ENCODE data around the gene ZBTB34. TPM values are rescaled to one million over a fixed set of nuclear protein-coding genes. Genes with fewer than 3 reads are reported as not detected.

ZBTB34 gene
- total and polyA plus RNA-seq, 2 of the 4 experiments (the other 2 are of a cell fraction) = 2.7 to 3.1 TPM

DNA sequence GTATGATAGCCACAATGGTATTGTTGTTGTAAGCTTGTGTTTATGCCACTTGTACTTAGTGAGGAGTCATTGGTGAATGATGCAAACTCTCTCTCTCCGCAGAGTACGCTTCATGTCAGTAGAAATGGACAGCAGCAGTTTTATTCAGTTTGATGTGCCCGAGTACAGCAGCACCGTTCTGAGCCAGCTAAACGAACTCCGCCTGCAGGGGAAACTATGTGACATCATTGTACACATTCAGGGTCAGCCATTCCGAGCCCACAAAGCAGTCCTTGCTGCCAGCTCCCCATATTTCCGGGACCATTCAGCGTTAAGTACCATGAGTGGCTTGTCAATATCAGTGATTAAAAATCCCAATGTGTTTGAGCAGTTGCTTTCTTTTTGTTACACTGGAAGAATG, 18.8 kb downstream of the ZBTB34 start:
- ATAC-seq (ENCODE audit: low read depth) (no peak; the same call in 1 of the 2 replicates), DNase-seq (no peak)
- peaks cover 6% of the 10 kb centered on the region for H3K9me1 ChIP-seq (ENCODE audit: insufficient read depth, low read length)
- no peak overlapping the region for H2AK5ac ChIP-seq (ENCODE audit: low read depth, low read length)
- no peak overlapping the region for H3K4me3 ChIP-seq (ENCODE audit: insufficient read depth, low read depth, low read length)
- H4K8ac ChIP-seq (ENCODE audit: low read depth in 2 of 2, low read length in 2 of 2) = no peak overlapping the region
- dilution Hi-C loops (cut with HindIII; ENCODE audit: low sequenced_read_pairs, unreplicated experiment) (no loop called here), in situ Hi-C loops (cut with MboI; ENCODE audit: low sequenced_read_pairs) (no loop called here), intact Hi-C loops (cut with micrococcal nuclease) (loop anchor here (10.0 kb wide), 1 partner anchor 354 kb away; no protein-coding TSS in a partner anchor)
- no peaks in the 10 kb centered on the region for H3K9me3 ChIP-seq (ENCODE audit: control insufficient read depth, insufficient read depth, low read length)
- H2BK120ac ChIP-seq (ENCODE audit: low read depth, low read length) = no peak overlapping the region
- 80% methylated on average over 7 of the region's 9 CpGs; no CpG with 5 or more reads in 1 of the 2 experiments for WGBS, 2 experiments (ENCODE audit: extremely low coverage in 2 of 2, insufficient read length in 1 of 2)
- no peak overlapping the region for H3K56ac ChIP-seq (ENCODE audit: extremely low read depth, insufficient read depth, low read length)
- H3K4me1 ChIP-seq (ENCODE audit: control insufficient read depth, insufficient read depth, low read length) = peaks cover 3% of the 10 kb centered on the region
- H3K14ac ChIP-seq (replicated peaks; ENCODE audit: low read depth, low read length) = no peak overlapping the region
- H3K79me1 ChIP-seq (ENCODE audit: low read depth in 1 of 2, low read length in 2 of 2) = peaks cover 36 to 71% of the 10 kb centered on the region in 2 experiments
- TF ChIP-seq MXI1 (IDR thresholded peaks at IDR 0.05; ENCODE audit: borderline replicate concordance, low read depth, low read length) (no peak), SMC3 (IDR thresholded peaks at IDR 0.05; ENCODE audit: low read depth, low read length) (no peak), CTCF (conservative IDR thresholded peaks at IDR 0.05; ENCODE audit: low read depth, low read length) (no peak), CEBPB (IDR thresholded peaks at IDR 0.05; ENCODE audit: low read depth, low read length) (no peak), RFX5 (IDR thresholded peaks at IDR 0.05; ENCODE audit: low read depth, low read length) (no peak), RAD21 (IDR thresholded peaks at IDR 0.05; ENCODE audit: low read length) (no peak), FOS (IDR thresholded peaks at IDR 0.05; ENCODE audit: low read depth, low read length) (no peak), ELK1 (IDR thresholded peaks at IDR 0.05; ENCODE audit: borderline replicate concordance, low read depth, low read length) (no peak), MAFK (IDR thresholded peaks at IDR 0.05; ENCODE audit: low read depth, low read length) (no peak), CHD1 (IDR thresholded peaks at IDR 0.05; ENCODE audit: low read depth, low read length) (no peak), BHLHE40 (IDR thresholded peaks at IDR 0.05; ENCODE audit: low read depth, low read length) (no peak), USF2 (IDR thresholded peaks at IDR 0.05; ENCODE audit: low read depth, low read length) (no peak), RCOR1 (IDR thresholded peaks at IDR 0.05; ENCODE audit: insufficient replicate concordance, low read length) (no peak), NFE2L2 (IDR thresholded peaks at IDR 0.05; ENCODE audit: low read depth, low read length) (no peak), POLR2A (IDR thresholded peaks at IDR 0.05; ENCODE audit: low read depth, low read length) (no peak)
- no TSS peak for BruUV-seq (replicated peaks)
- H2BK5ac ChIP-seq (ENCODE audit: low read depth, low read length, poor library complexity, severe bottlenecking) = no peak overlapping the region
- H3K4me2 ChIP-seq (ENCODE audit: low read depth, low read length) = no peak overlapping the region
- no peak overlapping the region for H4K91ac ChIP-seq (ENCODE audit: insufficient read depth, low read depth, low read length)
- H3K9ac ChIP-seq (ENCODE audit: low read depth, low read length) = no peak overlapping the region
- H4K5ac ChIP-seq (ENCODE audit: low read depth, low read length) = no peak overlapping the region
- no peak overlapping the region for H3K18ac ChIP-seq (ENCODE audit: low read depth, low read length)
- no peaks in the 10 kb centered on the region for H3K27me3 ChIP-seq (ENCODE audit: control insufficient read depth, insufficient read depth, low read length)
- no peak overlapping the region for H2AK9ac ChIP-seq (replicated peaks; ENCODE audit: low read depth, low read length, poor library complexity)
- no peak overlapping the region for H2BK15ac ChIP-seq (ENCODE audit: low read depth, low read length)
- H2AFZ ChIP-seq (replicated peaks; ENCODE audit: low read length, poor library complexity) = no peak overlapping the region
- H4K20me1 ChIP-seq (ENCODE audit: insufficient read depth, low read length) = peaks cover 50% of the 10 kb centered on the region
- no peak overlapping the region for H2BK20ac ChIP-seq (ENCODE audit: low read depth, low read length)
- no peak overlapping the region for H3K27ac ChIP-seq (ENCODE audit: insufficient read depth, low read length)
- no peak overlapping the region for H3K4ac ChIP-seq (ENCODE audit: low read depth, low read length)
- ChIA-PET POLR2A (ENCODE audit: unreplicated experiment) (no interaction called here), CTCF (interaction anchor here (0.6 kb wide), 1 partner anchor 15 kb away, joined by 8 read pairs; no protein-coding TSS in a partner anchor)
- no peak overlapping the region for H3K23ac ChIP-seq (ENCODE audit: low read depth, low read length)
- H3K36me3 ChIP-seq (ENCODE audit: control insufficient read depth, insufficient read depth, low read length) = peaks cover 28% of the 10 kb centered on the region
